Measurements from ENCODE around the gene ARHGEF12. TPM values are rescaled to one million over a fixed set of nuclear protein-coding genes. Genes with fewer than 3 reads are reported as not detected.

ARHGEF12 gene
- total and polyA plus RNA-seq, 3 donors from 2014 or later = 26.6 to 74.1 (median 72.7) TPM

- H3K27me3 ChIP-seq = no peaks in the 10 kb centered on the region
- no peak overlapping the region for H3K4me3 ChIP-seq
- no peak for DNase-seq
- no peak for TF ChIP-seq POLR2A (IDR thresholded peaks at IDR 0.05)
- TF ChIP-seq, protein P1, sequence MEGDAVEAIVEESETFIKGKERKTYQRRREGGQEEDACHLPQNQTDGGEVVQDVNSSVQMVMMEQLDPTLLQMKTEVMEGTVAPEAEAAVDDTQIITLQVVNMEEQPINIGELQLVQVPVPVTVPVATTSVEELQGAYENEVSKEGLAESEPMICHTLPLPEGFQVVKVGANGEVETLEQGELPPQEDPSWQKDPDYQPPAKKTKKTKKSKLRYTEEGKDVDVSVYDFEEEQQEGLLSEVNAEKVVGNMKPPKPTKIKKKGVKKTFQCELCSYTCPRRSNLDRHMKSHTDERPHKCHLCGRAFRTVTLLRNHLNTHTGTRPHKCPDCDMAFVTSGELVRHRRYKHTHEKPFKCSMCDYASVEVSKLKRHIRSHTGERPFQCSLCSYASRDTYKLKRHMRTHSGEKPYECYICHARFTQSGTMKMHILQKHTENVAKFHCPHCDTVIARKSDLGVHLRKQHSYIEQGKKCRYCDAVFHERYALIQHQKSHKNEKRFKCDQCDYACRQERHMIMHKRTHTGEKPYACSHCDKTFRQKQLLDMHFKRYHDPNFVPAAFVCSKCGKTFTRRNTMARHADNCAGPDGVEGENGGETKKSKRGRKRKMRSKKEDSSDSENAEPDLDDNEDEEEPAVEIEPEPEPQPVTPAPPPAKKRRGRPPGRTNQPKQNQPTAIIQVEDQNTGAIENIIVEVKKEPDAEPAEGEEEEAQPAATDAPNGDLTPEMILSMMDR (IDR thresholded peaks at IDR 0.05) = no peak
- H3K4me1 ChIP-seq = no peaks in the 10 kb centered on the region
- no peak overlapping the region for H3K27ac ChIP-seq
- intact Hi-C loops (cut with DNase I; ENCODE audit: low total_unique reads) = no loop called here
- no peaks in the 10 kb centered on the region for H3K9me3 ChIP-seq
- H3K36me3 ChIP-seq (ENCODE audit: low read depth, missing control alignments) = no peaks in the 10 kb centered on the region
These were observed 27.2 kb downstream of the ARHGEF12 start for GRCh38 chr11:120363436-120363835.

DNA sequence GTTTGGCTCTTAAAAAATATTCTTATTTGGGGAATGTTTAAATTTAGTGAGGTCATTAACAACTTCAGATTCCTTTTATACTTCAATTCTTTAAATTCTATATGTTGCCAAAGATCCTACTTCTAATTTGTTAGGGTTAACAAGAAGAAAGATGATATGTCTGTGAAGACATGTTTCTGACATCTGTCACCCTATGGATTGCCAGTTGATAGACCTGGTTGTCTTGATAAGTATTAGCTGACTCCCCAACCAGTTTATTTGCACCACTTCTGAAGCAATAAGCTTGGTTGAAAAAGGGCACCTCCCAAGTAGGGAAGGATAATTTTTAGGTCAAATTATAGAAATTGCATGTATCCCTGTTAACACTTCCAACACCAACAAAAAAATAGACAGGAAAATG, 29.3 kb downstream of the ARHGEF12 start:
- H3K27ac ChIP-seq = no peak overlapping the region
- H3K4me3 ChIP-seq = no peak overlapping the region
- no peaks in the 10 kb centered on the region for H3K36me3 ChIP-seq (ENCODE audit: low read depth, missing control alignments)
- no peaks in the 10 kb centered on the region for H3K27me3 ChIP-seq
- H3K9me3 ChIP-seq = no peaks in the 10 kb centered on the region
- intact Hi-C loops (cut with DNase I; ENCODE audit: low total_unique reads) = no loop called here
- no peak for DNase-seq
- TF ChIP-seq POLR2A (IDR thresholded peaks at IDR 0.05) = no peak
- TF ChIP-seq, protein P1 (IDR thresholded peaks at IDR 0.05) = no peak
- no peaks in the 10 kb centered on the region for H3K4me1 ChIP-seq

GRCh38 chr11:120372296-120372695, 36.1 kb downstream of the ARHGEF12 start:
- H3K27ac ChIP-seq = no peak overlapping the region
- no peaks in the 10 kb centered on the region for H3K9me3 ChIP-seq

GRCh38 chr11:120375076-120375475, 38.9 kb downstream of the ARHGEF12 start:
- no peaks in the 10 kb centered on the region for H3K36me3 ChIP-seq (ENCODE audit: low read depth, missing control alignments)
- TF ChIP-seq POLR2A (IDR thresholded peaks at IDR 0.05) = no peak
- TF ChIP-seq, protein P1 (IDR thresholded peaks at IDR 0.05) = no peak
- intact Hi-C loops (cut with DNase I; ENCODE audit: low total_unique reads) = no loop called here
- DNase-seq = no peak
- no peak overlapping the region for H3K4me3 ChIP-seq
- H3K9me3 ChIP-seq = no peaks in the 10 kb centered on the region
- 87 to 91% methylated on average over 3 of the region's 3 CpGs for WGBS, 2 donors
- no peaks in the 10 kb centered on the region for H3K4me1 ChIP-seq
- no peak overlapping the region for H3K27ac ChIP-seq
- no peaks in the 10 kb centered on the region for H3K27me3 ChIP-seq

More at GRCh38 chr11:120372296-120372695, 36.1 kb downstream of the ARHGEF12 start:
- TF ChIP-seq, protein P1 (IDR thresholded peaks at IDR 0.05) = no peak
- TF ChIP-seq POLR2A (IDR thresholded peaks at IDR 0.05) = no peak
- H3K27me3 ChIP-seq = no peaks in the 10 kb centered on the region
- no peak overlapping the region for H3K4me3 ChIP-seq
- H3K36me3 ChIP-seq (ENCODE audit: low read depth, missing control alignments) = no peaks in the 10 kb centered on the region
- intact Hi-C loops (cut with DNase I; ENCODE audit: low total_unique reads) = no loop called here
- H3K4me1 ChIP-seq = no peaks in the 10 kb centered on the region
- DNase-seq = no peak

DNA sequence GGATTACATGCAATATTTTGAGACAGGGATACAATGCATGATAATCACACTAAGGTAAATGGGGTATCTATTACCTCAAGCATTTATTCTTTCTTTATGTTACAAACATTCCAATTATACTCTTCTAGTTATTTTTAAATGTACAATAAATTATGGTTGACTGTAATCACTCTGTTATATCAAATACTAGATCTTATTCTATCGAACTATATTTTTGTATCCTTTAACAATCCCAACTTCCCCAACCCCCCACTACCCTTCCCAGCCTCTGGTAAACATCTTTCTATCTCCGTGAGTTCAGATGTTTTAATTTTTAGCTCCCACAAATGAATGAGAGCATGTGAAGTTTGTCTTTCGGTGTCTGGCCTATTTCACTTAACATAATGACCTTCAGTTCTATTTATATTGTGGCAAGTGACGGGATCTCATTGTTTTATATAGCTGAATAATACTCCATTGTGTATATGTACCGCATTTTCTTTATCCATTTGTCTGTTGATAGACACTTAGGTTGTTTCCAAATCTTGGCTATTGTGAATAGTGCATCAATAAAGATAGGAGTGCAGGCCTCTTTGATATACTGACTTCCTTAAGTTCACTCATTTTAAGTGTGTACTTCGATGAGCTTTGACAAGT, 40.5 kb downstream of the ARHGEF12 start:
- no peaks in the 10 kb centered on the region for H3K9me3 ChIP-seq
- 65 to 74% methylated on average over 6 of the region's 6 CpGs for WGBS, 2 donors
- DNase-seq = no peak
- H3K4me3 ChIP-seq = no peak overlapping the region
- no peaks in the 10 kb centered on the region for H3K27me3 ChIP-seq
- H3K36me3 ChIP-seq (ENCODE audit: low read depth, missing control alignments) = no peaks in the 10 kb centered on the region
- TF ChIP-seq, protein P1 (IDR thresholded peaks at IDR 0.05) = no peak
- TF ChIP-seq POLR2A (IDR thresholded peaks at IDR 0.05) = no peak
- no peak overlapping the region for H3K27ac ChIP-seq
- intact Hi-C loops (cut with DNase I; ENCODE audit: low total_unique reads) = no loop called here
- no peaks in the 10 kb centered on the region for H3K4me1 ChIP-seq
